GM10266 (cell line): ENCODE results near the gene TOB1.

Experiments
- DNase-seq: peaks from one replicate; pipeline ENCODE4 v3.0.0; 2012; ENCODE audit errors: extremely low spot score
- TF ChIP-seq, protein P1 (sequence below): IDR thresholded peaks from 2 replicates; pipeline ENCODE4 v1.5.1; 2012; ENCODE audit warnings: mild to moderate bottlenecking, low read depth; ENCODE audit not compliant: control insufficient read depth, insufficient read depth; ENCODE audit errors: missing control alignments

Gene TOB1

DNA sequence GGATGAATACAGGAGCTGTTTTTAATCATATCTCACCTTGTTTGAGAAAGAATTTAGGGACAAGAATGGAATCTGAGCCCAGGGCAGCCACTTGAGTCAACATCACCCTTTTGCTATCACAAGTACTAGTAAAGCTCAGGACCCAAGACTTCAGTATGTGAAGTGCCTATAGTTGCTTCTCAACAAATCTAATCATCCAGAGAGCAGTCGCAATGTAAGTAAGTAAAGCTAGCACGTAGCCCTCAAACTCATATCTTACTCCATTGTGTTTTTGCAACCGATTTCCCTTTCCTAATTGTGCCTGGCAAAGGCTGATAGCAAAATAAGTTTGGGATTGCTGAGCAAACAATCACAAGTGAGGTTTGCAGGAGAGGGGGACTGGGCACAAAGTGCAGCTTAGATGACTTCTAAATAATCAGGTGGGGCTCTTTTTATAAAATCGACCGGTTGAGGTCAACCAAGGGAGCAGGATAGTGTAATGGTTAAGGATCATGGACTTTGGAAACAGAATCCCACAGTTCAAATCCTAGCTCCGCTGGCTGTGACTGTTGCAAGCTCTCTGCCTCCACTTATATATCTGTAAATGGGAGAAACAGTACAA is 13.0 kb downstream of the TOB1 start:
- TF ChIP-seq, protein P1, sequence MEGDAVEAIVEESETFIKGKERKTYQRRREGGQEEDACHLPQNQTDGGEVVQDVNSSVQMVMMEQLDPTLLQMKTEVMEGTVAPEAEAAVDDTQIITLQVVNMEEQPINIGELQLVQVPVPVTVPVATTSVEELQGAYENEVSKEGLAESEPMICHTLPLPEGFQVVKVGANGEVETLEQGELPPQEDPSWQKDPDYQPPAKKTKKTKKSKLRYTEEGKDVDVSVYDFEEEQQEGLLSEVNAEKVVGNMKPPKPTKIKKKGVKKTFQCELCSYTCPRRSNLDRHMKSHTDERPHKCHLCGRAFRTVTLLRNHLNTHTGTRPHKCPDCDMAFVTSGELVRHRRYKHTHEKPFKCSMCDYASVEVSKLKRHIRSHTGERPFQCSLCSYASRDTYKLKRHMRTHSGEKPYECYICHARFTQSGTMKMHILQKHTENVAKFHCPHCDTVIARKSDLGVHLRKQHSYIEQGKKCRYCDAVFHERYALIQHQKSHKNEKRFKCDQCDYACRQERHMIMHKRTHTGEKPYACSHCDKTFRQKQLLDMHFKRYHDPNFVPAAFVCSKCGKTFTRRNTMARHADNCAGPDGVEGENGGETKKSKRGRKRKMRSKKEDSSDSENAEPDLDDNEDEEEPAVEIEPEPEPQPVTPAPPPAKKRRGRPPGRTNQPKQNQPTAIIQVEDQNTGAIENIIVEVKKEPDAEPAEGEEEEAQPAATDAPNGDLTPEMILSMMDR: no peak
- DNase-seq: no peak

GRCh38 chr17:50850640-50851039 is 15.5 kb downstream of the TOB1 start:
- no peak for DNase-seq
- TF ChIP-seq, protein P1: no peak

DNA sequence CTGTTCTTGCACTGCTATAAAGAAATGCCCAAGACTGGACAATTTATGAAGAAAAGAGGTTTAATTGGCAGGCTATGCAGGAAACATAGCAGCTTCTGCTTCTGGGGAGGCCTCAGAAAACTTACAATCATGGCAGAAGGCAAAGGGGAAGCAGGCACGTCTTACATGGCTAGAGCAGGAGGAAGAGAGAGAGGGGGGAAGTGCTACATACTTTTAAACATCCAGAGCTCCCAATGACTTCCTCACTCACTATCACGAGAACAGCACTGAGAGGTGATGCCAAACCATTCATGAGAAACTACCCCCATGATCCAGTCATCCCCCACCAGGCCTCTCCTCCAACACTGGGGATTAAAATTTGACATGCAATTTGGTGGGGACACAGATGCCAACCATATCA is 17.4 kb downstream of the TOB1 start:
- TF ChIP-seq, protein P1: no peak
- DNase-seq: no peak

- DNase-seq: no peak
- TF ChIP-seq, protein P1: no peak
Observed at GRCh38 chr17:50848039-50848438, 18.1 kb downstream of the TOB1 start.

DNA sequence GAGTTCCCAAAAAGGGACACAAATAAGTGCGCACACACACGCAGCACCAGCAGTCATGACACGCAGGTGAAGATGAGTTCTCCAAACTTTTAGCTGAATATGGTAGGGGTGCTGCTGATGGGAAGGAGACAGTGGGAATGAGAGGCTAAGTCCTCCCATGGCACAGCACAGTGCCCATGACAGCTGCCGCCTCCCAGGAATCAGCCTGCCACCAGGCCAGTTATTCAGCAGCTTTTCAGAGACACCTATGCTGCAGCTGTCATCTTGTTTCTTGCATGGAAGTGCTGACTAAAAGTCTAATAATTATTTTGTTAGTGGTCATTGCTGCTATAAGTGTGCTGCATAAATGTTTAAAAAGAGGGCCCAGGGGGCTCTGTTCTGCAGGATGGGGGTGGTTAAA is 18.6 kb downstream of the TOB1 start:
- DNase-seq: no peak
- TF ChIP-seq, protein P1: no peak

DNA sequence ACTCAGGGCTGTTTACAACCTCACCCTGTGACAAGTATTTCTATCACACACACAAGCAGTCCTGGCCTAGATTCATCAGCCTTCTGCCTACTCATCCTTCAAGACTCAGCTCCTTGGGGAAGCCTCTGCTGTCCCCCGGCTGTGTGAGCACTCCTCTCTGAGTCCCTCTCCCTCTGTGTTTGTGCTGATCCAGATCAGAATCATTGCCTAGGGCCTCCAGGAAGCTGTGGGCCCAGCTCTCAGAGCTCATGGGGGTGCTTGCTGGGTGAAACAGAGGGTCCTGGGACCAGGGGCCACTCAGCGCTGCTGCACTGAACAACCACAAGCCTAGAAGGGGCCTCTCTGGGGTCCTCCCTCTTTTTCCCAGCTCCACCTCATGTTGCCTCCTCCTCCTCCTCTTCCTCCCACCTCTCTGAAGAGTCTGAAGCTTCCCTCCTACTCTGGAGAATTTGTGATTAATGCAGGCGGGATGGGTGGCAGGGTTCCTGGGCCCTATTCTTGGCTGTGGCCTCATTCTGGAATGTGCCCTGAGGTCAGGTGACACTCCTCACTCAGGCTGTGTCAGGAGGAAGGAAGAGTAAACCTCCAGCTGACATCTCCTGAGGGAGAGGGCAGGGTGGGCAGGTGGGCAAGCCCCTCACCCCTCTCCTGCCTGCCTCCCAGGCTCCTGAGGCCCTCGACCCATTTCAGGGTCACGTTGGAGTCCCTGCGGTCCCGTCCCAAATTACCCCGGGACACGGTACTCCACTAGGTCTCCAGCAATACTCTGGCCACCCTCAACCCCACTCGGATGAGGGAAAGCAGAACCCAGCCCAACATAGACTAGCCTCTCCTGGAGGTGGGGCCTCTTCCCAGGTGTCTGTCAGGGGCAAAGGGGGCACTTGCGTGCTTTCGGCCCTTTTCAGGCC is 20.7 kb downstream of the TOB1 start:
- no peak for DNase-seq
- TF ChIP-seq, protein P1: no peak
